IPS-18a (cell line): ENCODE results near the gene TNIK.
A peak's percentile ranks its signal among the peaks of the same experiment; 100 is the strongest.

Experiments used
- H3K27ac ChIP-seq: one replicate; pipeline ENCODE4 v1.5.1; 2013; ENCODE audit warnings: low read length
- H3K27me3 ChIP-seq: one replicate; pipeline ENCODE4 v1.6.1; 2013; ENCODE audit warnings: mild to moderate bottlenecking, low read length; ENCODE audit not compliant: control insufficient read depth, insufficient read depth
- H3K36me3 ChIP-seq: one replicate; pipeline ENCODE4 v1.6.1; 2013; ENCODE audit warnings: low read depth, low read length; ENCODE audit not compliant: control insufficient read depth
- H3K4me1 ChIP-seq: one replicate; pipeline ENCODE4 v1.6.1; 2013; ENCODE audit warnings: low read depth, low read length; ENCODE audit not compliant: control insufficient read depth
- H3K4me3 ChIP-seq: one replicate; pipeline ENCODE4 v1.5.1; 2013; ENCODE audit warnings: low read length
- H3K9ac ChIP-seq: one replicate; pipeline ENCODE4 v1.6.1; 2013; ENCODE audit warnings: mild to moderate bottlenecking, low read length, moderate library complexity
- H3K9me3 ChIP-seq: one replicate; pipeline ENCODE4 v1.6.1; 2013; ENCODE audit warnings: low read depth, low read length; ENCODE audit not compliant: control insufficient read depth

Gene TNIK

DNA sequence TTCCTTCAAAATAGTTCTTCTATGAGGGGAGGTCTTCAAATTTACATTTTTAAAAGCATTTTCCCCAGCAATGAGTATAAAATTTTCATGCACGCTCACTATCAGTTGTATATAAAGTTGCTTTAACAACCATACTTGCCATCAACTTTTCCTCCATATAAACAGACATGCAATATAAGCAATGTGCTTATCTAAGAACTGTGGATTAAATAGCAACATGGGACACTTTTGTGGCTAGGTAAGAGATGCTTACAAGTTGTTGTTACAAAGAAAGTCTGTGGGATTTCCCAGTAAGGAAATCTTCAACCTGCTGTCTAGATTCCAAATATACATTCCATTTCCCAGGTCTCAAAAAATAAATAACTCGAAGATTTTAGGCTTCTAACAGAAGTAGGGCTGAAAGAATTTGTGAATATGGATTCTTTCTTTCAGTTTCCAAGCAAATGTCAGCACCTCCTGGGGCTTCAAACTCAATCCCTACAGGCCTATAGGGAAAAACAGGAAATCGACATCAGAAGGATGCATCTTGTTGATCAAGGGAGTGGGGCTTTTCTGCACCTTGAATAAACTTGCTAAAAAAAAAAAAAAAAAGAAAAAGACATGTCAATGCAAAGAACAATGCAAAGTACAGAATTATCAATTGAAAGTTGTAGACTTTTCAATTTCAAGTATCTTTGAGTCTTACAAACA lies 16.1 kb downstream of the TNIK start:
- Histone ChIP-seq H3K4me3 (no peak overlapping the region), H3K36me3 (no peaks in the 10 kb centered on the region), H3K9ac (peak overlapping the region; percentile 2), H3K27ac (no peak overlapping the region), H3K9me3 (no peaks in the 10 kb centered on the region), H3K4me1 (peaks cover 57% of the 10 kb centered on the region), H3K27me3 (no peaks in the 10 kb centered on the region)

DNA sequence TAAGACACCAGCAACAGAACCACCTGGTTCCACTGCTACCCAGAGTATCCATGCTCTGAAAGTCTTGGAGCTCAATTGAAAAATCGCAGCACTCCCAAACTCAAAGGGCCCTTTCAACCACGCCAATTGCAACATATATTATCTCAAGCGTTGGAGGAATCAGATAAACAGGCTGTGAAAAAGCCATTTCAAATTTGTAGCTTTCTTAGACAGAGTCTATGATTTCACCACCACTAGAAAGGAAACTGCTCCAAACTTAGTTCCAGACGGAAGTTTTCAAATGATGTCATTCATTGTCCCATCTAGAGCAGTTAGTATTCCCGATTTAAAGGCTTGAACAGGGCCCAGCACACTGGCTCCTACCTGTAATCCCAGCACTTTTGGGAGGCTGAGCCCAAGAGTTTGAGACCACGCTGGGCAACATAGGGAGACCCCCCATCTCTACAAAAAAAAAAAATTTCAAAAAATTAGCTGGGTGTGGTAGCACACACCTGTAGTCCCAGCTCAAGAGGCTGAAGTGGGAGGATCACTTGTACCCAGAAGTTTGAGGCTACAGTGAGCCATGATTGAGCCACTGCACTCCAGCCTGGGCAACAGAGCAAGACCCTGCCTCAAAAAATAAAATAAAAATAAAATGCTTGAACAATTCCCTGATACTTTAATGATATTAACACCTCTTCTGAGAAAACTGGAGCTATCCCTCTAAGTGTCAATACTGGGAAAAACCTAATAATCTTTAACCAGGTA lies 16.8 kb downstream of the TNIK start:
- Histone ChIP-seq H3K4me3 (no peak overlapping the region), H3K4me1 (peaks cover 60% of the 10 kb centered on the region), H3K27ac (peak overlapping the region; percentile 29), H3K36me3 (no peaks in the 10 kb centered on the region), H3K27me3 (no peaks in the 10 kb centered on the region), H3K9ac (no peak overlapping the region), H3K9me3 (no peaks in the 10 kb centered on the region)

DNA sequence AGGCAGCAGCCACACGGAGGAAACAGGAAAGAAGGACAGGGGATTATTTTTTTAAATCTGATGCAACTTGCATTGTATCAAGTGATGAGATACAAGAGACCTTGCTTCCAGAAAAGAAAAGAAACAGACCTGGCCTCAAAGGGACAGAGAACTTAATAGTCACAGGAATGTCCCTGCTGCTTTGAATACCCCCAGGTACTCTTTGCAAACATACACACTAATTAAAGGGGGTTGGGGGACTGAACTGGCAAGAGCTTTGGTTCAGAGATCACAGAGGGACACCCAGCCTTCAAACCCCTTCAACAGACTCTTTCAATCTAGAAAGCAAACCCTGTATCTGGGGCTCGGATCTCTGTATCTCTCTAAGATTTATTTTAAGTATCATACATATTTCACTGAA lies 18.0 kb downstream of the TNIK start:
- Histone ChIP-seq H3K9me3 (no peaks in the 10 kb centered on the region), H3K36me3 (no peaks in the 10 kb centered on the region), H3K27me3 (no peaks in the 10 kb centered on the region), H3K4me1 (peaks cover 72% of the 10 kb centered on the region), H3K9ac (peak overlapping the region; percentile 45), H3K4me3 (peak overlapping the region; percentile 11), H3K27ac (peak overlapping the region; percentile 39)

DNA sequence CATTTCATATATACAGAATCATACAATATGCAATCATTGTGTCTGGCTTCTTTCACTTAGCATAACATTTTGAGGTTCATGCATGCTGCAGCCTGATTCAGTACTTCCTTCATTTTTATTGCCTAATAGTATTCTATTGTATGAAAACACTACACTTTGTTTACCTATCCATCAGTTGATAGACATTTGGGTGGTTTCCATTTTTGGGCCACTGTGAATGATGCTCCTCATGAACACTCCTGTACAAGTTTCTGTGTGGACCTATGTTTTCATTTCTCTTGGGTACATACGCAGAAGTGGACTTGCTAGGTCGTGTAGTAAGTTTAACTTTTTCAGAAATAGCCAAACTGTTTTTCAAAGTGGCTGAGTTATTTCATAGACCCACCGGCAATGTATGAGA lies 18.8 kb downstream of the TNIK start:
- Histone ChIP-seq H3K4me1 (peaks cover 78% of the 10 kb centered on the region), H3K36me3 (no peaks in the 10 kb centered on the region), H3K27ac (no peak overlapping the region), H3K4me3 (no peak overlapping the region), H3K9me3 (no peaks in the 10 kb centered on the region), H3K9ac (no peak overlapping the region), H3K27me3 (no peaks in the 10 kb centered on the region)

DNA sequence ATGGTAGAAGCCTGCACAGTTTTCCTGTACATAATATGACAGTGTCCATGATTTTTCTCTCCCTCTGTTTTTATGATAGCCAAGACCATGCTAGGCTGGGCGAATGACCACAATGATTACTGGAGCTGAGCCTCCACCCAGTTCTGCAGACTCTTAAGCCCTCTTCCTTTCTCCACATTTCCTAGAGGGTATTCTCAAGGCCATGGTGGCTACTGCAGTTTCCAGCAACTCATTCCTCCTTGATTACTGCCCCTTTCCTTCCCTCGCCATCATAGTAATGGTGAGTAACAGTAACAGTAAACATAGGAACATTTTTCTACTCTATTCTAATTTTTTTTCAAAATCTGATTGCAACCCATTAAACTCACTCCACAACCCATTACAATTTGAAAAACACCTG lies 20.2 kb downstream of the TNIK start:
- Histone ChIP-seq H3K27me3 (no peaks in the 10 kb centered on the region), H3K4me1 (peaks cover 80% of the 10 kb centered on the region), H3K4me3 (no peak overlapping the region), H3K27ac (no peak overlapping the region), H3K36me3 (no peaks in the 10 kb centered on the region), H3K9ac (no peak overlapping the region), H3K9me3 (no peaks in the 10 kb centered on the region)

DNA sequence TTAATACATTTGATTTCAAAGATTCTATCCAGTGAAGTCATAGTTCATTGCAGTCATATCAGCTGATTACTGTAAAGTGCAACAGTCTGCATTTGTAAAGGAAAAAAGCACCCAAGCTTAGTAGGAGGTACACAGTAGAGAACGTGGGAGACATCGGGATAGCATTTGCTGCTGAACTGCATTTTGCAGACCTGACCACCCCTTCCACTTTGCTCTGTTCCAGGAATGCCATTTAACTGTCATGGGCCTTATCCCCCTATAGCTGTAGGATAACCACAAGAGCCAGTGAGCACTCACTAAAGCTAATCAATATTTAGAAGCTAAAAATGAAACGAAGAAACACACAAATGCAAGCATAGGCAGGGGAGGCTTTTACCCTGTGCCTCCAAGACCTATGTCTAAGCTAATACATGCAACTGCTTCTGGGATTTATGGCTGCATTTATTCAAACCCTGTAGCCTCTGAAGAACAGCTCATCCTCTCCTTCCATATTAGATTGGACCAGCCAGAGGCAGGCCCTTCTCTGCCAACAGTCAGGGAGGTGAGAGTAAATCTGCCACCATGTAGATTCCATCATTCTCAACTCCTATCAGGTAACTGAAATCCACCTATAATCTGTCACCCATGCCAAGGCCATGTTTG lies 23.0 kb downstream of the TNIK start:
- H3K9me3 ChIP-seq, result no peaks in the 10 kb centered on the region
- H3K36me3 ChIP-seq, result no peaks in the 10 kb centered on the region
- no peak overlapping the region for H3K4me3 ChIP-seq
- peaks cover 65% of the 10 kb centered on the region for H3K4me1 ChIP-seq
- H3K9ac ChIP-seq, result no peak overlapping the region
- no peak overlapping the region for H3K27ac ChIP-seq
- H3K27me3 ChIP-seq, result no peaks in the 10 kb centered on the region

DNA sequence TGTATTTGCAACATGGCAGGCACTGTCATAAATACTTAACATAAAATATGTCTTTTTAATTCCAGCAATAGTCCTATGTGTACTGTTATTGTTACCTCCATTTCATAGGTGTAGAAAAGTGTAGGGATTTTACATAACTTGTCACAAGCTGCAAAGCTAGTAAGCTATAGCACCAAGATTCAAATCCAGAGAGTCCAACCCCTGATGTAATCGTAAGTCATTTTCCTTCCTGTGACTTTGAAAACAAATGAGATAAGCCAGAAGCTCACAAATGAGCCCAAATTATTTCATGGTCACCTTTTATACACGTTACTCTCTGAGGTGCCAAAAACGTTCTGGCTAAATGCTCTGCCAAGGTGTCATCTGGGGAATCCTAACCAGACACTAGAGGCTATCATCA lies 23.8 kb downstream of the TNIK start:
- Histone ChIP-seq H3K9ac (no peak overlapping the region), H3K27ac (no peak overlapping the region), H3K9me3 (no peaks in the 10 kb centered on the region), H3K4me3 (no peak overlapping the region), H3K27me3 (no peaks in the 10 kb centered on the region), H3K36me3 (no peaks in the 10 kb centered on the region), H3K4me1 (peaks cover 57% of the 10 kb centered on the region)

DNA sequence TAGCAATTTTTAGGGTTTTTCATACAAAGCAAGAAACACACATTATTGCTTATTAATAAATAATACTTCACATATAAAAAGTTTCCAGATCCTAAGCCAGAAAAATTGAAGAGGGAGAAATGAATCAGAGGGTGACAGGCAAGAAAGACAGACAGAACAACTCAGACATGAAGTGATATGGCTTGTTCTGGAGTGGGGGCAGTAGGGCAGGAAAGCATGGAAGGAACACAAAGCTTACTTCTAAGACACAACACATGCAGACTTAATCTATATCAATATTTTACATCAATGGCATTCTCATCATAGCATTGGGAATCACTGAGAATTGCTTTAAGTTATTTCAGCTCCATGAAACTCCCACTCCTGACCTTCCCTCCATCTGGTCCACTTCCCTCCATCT lies 24.4 kb downstream of the TNIK start:
- H3K4me3 ChIP-seq, result no peak overlapping the region
- no peaks in the 10 kb centered on the region for H3K36me3 ChIP-seq
- H3K27me3 ChIP-seq, result no peaks in the 10 kb centered on the region
- no peak overlapping the region for H3K9ac ChIP-seq
- H3K9me3 ChIP-seq, result no peaks in the 10 kb centered on the region
- H3K4me1 ChIP-seq, result peaks cover 56% of the 10 kb centered on the region
- no peak overlapping the region for H3K27ac ChIP-seq

DNA sequence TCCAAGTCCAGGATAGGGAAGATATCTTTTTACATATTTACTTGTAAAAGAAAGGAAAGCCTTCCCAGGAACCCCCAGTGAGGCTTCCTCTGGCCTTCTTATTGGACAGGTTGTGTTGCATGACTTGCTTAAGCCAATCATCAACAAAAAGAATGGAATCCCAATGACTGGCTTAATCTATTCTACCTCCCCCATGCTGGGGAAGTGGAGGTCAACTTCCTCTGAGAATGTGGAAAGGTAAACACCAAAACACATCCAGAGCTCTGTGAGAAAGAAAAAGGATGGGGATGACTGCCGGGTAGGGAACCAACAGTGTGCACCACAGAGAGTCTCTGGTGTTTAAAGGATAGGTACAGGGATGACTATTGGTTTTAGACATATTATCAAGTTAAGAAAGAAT lies 25.1 kb downstream of the TNIK start:
- Histone ChIP-seq H3K27me3 (no peaks in the 10 kb centered on the region), H3K4me3 (no peak overlapping the region), H3K4me1 (peaks cover 54% of the 10 kb centered on the region), H3K27ac (no peak overlapping the region), H3K36me3 (no peaks in the 10 kb centered on the region), H3K9me3 (no peaks in the 10 kb centered on the region), H3K9ac (no peak overlapping the region)

DNA sequence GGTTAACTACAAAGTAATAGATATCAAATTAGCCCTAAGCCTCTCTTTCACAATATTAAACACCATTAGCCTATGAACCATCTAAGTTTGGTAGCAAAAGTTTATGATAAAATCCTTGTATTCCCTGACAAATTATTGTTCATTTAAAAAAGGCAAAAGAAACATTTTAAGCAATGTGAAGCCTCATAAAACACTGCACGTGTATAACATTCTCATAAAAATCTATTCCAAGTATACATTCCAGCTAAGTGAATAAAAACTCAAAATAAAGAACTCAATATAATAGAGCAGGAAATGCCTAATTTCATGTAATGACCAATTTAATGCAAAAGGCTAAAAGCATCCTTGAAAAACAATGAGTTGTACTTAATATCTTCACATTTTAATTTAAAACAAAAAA lies 27.7 kb downstream of the TNIK start:
- peaks cover 64% of the 10 kb centered on the region for H3K4me1 ChIP-seq

DNA sequence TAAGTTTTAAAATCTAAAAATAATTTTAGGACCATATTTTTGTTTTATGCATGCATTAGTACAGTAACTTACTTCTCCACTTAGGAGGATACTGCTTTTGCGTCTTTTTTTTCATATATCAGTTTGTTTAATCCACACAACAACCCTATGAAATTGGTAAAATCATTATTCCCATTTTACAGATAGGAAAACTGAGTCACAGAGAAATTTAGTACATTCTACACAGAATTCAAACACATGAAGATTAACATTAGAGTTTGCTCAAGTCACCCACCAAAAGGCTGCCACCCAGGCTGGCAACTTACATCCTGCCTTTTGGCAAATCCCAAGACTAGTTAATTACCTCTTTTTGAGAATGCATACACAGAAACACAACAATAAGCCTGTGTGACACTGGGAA lies 28.7 kb downstream of the TNIK start:
- no peak overlapping the region for H3K27ac ChIP-seq
- no peak overlapping the region for H3K4me3 ChIP-seq
- no peaks in the 10 kb centered on the region for H3K27me3 ChIP-seq
- peaks cover 65% of the 10 kb centered on the region for H3K4me1 ChIP-seq
- H3K9ac ChIP-seq, result no peak overlapping the region
- no peaks in the 10 kb centered on the region for H3K36me3 ChIP-seq
- H3K9me3 ChIP-seq, result no peaks in the 10 kb centered on the region

More for the DNA sequence above, 27.7 kb downstream of the TNIK start:
- H3K9ac ChIP-seq, result no peak overlapping the region
- no peak overlapping the region for H3K27ac ChIP-seq
- H3K4me3 ChIP-seq, result no peak overlapping the region
- H3K27me3 ChIP-seq, result no peaks in the 10 kb centered on the region
- H3K9me3 ChIP-seq, result no peaks in the 10 kb centered on the region
- no peaks in the 10 kb centered on the region for H3K36me3 ChIP-seq
